IMR-90 (cell line): ENCODE data around the gene KCNQ5.

Experiments used
- CEBPB ChIP-seq: IDR thresholded peaks from 2 replicates; pipeline ENCODE4 v1.6.1; 2012; ENCODE audit warnings: low read depth, low read length, improper control_type of control experiment
- FOS ChIP-seq: fragments of 150-350 bp; IDR thresholded peaks from 2 replicates; pipeline ENCODE4 v1.6.1; 2016; ENCODE audit warnings: low read depth, low read length
- MXI1 ChIP-seq: IDR thresholded peaks from 2 replicates; pipeline ENCODE4 v1.6.1; 2012; ENCODE audit warnings: low read depth, mild to moderate bottlenecking, low read length, moderate library complexity, borderline replicate concordance
- POLR2A ChIP-seq: IDR thresholded peaks from 2 replicates; pipeline ENCODE4 v1.6.1; 2012; ENCODE audit warnings: mild to moderate bottlenecking, low read depth, low read length
- RAD21 ChIP-seq: IDR thresholded peaks from 2 replicates; pipeline ENCODE4 v1.6.1; 2012; ENCODE audit warnings: low read length, improper control_type of control experiment
- RFX5 ChIP-seq: IDR thresholded peaks from 2 replicates; pipeline ENCODE4 v1.8.0; 2012; ENCODE audit warnings: low read depth, mild to moderate bottlenecking, low read length, moderate library complexity
- SMC3 ChIP-seq: fragments of 150-350 bp; IDR thresholded peaks from 2 replicates; pipeline ENCODE4 v1.6.1; 2016; ENCODE audit warnings: low read depth, mild to moderate bottlenecking, antibody characterized with exemption, low read length, moderate library complexity
- TF ChIP-seq, protein P1 (sequence below): conservative IDR thresholded peaks from 2 replicates; pipeline ENCODE4 v1.5.1; 2012; ENCODE audit warnings: mild to moderate bottlenecking, low read depth, low read length, improper control_type of control experiment

DNA sequence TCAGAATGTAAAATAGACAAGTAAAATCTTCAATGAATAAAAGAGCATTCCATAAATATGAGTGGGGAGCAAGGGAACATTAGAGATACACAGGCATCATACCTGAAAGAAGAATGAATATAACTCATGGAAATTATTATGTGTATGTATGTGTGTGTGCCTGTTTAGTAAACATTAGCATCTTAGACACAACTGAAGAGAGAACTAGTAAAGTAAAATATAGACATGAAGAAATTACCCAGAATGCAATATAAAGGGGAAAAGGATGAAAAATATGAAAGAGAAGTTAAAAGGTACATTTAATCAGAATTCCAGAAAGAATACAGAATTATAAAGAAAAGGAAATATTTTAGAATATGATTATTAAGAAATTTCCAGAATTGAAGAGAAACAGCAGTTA, 264.3 kb downstream of the KCNQ5 start:
- TF ChIP-seq POLR2A: no peak
- TF ChIP-seq SMC3: no peak
- TF ChIP-seq, protein P1, sequence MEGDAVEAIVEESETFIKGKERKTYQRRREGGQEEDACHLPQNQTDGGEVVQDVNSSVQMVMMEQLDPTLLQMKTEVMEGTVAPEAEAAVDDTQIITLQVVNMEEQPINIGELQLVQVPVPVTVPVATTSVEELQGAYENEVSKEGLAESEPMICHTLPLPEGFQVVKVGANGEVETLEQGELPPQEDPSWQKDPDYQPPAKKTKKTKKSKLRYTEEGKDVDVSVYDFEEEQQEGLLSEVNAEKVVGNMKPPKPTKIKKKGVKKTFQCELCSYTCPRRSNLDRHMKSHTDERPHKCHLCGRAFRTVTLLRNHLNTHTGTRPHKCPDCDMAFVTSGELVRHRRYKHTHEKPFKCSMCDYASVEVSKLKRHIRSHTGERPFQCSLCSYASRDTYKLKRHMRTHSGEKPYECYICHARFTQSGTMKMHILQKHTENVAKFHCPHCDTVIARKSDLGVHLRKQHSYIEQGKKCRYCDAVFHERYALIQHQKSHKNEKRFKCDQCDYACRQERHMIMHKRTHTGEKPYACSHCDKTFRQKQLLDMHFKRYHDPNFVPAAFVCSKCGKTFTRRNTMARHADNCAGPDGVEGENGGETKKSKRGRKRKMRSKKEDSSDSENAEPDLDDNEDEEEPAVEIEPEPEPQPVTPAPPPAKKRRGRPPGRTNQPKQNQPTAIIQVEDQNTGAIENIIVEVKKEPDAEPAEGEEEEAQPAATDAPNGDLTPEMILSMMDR: no peak
- TF ChIP-seq RAD21: no peak
- no peak for TF ChIP-seq CEBPB
- no peak for TF ChIP-seq RFX5
- no peak for TF ChIP-seq MXI1
- no peak for TF ChIP-seq FOS
